ENCODE measurements around the gene MCM8. TPM values are rescaled to one million over a fixed set of nuclear protein-coding genes. Genes with fewer than 3 reads are reported as not detected.

MCM8 gene
- total RNA-seq = 6.8 and 14.4 TPM in 2 replicates

DNA sequence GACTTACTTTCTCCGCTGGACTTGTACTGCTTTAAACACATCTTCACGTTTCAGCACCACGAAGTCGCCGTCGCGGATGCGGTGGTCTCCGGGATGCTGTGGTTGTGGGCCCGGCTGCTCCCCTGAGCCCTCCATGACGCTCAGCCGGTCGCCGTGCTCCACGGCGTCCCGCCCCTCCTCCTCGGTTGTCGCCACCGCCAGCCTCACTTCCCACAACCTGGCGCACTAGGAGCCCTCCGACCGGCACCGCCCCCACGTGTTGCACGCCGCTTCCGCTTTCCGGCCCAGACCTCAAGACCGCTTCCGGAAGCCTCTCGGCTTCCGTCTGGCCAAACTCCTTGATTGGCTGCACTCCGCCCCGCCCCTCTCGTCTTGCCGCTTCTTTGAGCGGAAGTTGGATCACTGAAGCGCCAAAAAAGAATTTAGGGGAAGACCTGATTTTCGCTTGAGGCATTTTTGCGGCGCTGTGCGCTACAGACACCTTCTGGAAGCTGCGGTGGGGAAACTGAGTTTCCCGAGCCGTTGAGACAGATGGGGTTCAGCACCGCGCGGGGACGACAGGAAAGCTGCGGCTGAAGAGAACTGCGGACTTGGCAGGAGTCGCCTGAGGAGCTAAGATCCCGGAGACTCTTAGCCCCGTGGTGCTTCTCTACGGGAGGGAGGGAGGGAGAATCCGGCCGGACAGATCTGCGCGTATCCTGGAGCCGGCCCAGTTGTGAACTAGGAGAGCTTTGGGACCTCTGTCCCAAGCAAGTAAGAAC is at the start of gene MCM8, which contains the start of gene TRMT6:
TSS of gene MCM8 (plus strand) at position 382 of the 761 bp plus-strand sequence. CDS start 1,364 bp downstream, outside the sequence.
TSS of gene TRMT6 (minus strand) at position 263 of the 761 bp plus-strand sequence. CDS start at position 135, 128 bp downstream.
- peak; percentile 96 for DNase-seq

DNA sequence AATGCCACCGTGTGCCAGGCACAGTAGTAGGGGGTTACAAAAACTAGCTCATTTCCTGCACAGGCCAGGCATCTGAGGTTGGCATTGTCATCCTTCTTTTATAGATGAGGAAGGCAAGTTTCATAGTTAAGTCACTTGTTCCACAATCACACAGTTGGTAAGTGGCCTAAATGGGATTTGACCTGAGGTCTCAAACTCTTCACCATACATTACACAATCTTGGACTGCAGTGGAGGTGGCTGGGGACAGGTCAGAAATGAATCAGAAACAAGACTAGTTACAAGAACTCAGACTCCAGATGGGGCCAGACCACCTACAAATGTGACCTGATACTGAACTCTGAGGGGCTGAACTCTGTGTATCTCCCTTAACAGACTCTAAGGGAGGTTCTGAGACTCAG is 49.5 kb upstream of the MCM8 start:
- no peak for DNase-seq

DNA sequence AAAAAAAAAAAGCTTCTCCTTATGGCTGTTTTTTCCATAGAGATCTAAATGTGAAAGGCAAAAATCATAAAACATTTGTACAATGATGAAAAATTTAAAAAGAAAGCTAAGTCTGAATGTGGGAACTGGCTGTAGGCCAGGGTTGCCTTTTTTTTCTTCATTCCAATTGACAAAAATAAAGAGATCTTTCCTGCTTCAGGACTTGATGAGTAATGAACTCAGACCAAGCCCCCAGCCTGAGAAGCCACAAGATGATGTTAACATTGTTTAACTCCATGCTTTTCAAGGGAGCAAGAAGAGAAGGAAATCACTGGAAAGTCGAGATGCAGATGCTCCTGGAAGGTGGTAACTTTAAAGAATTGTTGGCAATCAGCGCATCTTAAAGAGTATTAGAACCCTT is 41.5 kb upstream of the MCM8 start:
- DNase-seq = no peak

DNA sequence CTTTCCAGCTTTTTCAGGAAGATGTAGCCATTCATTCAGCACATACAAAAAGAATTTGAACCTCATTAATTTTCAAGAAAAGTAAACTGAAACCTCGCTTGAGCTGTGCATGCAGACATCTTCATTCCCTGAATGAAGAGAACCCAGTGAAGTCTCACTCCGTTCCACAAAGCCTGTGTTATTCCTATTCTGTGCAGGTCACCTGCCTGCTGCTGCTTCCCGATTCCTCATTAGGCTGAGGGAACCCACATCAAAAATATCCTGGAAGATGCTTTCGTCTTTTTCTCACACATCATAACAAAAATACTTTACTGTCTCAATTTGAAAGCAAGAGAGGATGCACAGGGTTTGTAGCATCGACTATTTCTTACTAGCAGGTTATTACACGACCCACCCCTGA is 40.3 kb upstream of the MCM8 start:
- DNase-seq = no peak

DNA sequence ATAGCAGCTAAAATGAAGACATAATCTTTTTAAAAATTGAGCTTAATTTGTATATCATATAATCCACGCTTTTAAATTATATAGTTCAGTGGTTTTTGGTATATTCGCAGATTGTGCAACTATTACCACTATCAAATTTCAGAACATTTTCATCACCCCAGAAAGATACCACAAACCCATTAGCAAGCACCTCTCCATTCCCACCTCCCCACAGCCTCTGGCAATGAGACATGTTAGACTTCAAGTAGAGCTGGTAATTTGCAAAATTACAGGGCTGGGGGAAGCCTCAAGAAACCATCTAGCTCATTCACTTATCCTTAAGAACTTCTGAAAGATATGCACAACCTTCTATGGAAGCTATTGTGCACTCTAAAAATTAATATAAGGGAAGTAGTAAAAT is 37.3 kb upstream of the MCM8 start:
- no peak for DNase-seq

DNA sequence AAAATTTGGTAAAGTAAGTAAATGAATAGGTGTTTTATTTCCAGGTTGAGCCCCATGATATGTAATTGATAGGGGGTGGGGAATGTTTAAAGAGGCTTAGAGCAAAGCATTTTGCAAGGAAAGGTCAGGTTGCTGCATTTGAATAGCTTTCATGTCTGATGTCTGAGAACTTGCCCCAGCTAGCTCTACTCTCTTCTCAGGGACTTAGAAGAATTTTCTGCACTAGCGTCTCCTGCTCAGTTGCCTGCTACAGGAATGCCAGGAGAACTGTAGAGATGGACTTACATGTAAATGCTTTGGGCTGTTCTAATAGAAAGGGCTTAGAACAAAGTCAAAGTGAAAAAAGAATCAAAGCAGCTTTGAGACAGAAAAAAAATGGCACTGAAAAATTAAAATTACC is 35.6 kb upstream of the MCM8 start:
- DNase-seq = no peak

DNA sequence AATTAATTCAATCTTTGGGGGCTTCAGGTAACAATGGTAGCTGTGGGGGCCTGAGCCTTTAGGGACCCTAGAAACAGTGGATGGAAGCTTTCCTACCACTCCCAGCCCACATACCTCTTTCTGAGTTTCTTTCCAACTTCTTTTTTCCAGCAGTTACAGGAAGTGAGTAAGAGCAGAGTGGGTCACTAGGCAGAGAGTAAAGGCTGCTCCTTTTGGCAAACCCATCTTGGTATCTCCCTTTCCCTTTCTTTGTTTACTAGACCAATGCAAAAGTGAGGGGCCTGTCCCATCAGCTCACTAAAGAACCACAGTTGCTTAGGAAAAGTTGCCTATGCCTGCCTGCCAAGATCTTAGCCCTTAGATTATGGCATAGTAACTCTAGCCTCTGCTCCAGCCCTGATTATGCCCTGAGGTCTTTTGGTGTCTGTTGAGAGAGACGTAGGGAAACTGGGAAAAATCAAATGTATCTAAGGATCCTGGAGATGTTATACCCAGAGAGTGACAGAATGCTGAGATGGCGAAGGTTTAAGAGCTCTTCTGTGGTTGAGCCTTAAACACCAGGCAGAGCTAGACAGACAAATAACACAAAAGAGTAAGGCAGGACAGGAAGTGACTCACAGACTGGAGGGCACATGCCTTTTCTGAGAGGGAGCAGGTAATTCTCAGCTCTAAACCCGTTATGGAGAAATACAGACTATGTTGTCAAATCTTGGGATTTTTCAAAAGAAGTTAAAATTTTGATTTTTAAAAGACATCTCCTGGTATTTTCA is 31.4 kb upstream of the MCM8 start:
- peak; percentile 71 for DNase-seq

DNA sequence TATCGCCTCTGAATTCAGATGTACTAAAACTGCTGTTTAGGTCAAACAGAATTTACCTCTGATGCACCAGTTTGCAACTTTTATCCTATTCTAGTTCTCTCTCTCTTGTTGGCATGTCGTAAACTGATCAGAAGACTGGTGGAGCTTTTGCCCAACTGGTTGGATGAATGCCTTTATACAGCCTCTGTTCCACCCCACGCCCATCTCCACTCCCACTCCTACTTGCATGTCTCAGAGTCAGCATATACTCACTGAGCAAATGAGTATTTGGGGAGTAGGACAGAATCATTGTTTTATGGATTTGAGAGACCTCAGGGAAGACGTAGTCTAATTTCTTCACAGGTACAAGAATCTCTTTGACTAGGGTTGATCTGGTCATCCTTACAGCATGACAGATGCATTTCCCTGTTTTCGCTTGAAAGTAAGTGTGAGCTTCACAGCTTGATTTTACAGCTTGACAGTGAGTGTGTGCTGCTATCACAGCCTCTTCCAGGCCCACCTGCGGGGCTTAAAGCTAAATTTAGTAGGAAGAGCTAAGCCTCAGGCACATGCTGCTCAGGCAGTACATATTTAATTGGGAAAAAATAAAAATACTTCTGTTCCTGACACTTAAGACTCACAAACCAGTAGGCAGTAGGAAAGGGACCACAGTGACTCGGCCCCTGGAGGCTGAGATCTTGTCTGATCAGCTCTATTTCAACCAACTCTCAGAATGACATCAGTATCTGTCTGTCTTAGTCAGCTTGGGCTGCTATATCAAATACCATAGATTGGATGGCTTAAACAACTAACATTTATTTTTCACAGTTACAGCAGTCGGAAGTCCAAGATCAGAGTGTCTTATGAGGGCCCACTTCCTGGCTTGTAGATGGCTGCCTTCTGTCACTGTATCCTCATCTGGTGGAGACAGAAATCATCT is 30.6 kb upstream of the MCM8 start:
- no peak for DNase-seq

DNA sequence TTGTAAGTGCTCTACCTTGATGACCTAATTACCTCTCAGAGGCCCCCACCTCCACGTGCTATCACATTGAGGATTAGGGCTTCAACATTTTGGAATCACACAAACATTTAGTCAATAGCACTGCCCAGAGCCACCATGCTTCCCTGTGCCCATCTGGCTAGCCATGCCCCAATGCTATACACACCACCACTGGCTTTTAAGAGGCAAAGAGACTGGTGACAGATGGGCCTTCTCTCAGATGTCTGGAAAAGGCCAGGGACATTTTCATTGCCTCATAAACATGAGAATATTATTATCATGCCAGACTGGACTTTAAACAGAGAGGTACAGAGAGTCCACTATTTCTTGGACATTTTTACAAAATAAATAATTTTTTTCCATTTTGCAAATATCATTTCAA is 29.9 kb upstream of the MCM8 start:
- no peak for DNase-seq

DNA sequence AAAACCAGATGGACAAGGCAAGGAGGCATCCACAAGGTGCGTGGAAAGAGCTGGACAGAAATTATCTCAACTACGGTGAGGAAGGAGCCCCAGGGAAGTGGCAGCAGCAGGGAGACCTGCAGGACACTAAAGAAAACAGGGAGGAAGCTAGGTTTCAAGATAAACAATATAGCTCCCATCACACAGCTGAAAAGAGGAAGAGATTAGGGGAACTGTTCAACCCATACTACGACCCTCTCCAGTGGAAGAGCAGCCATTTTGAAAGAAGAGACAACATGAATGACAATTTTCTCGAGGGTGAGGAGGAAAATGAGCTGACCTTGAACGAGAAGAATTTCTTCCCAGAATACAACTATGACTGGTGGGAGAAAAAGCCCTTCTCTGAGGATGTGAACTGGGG is 27.0 kb upstream of the MCM8 start:
- DNase-seq = no peak

DNA sequence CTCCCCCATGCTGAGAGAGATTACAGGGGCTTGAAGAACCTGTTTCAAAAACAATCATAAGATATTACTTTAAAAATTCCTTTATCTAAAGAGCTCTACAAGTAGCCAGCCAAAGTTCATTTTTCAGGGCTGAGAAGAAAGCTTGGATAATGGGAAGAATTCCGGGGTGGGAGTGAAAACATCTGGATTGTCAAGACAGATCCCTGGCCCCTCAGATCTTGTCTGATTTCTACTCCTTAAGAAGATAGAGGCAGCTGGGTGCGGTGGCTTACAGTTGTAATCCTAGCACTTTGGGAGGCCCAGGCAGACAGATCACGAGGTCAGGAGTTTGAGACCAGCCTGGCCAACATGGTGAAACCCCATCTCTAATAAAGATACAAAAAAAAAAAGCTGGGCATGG is 24.9 kb upstream of the MCM8 start:
- no peak for DNase-seq

DNA sequence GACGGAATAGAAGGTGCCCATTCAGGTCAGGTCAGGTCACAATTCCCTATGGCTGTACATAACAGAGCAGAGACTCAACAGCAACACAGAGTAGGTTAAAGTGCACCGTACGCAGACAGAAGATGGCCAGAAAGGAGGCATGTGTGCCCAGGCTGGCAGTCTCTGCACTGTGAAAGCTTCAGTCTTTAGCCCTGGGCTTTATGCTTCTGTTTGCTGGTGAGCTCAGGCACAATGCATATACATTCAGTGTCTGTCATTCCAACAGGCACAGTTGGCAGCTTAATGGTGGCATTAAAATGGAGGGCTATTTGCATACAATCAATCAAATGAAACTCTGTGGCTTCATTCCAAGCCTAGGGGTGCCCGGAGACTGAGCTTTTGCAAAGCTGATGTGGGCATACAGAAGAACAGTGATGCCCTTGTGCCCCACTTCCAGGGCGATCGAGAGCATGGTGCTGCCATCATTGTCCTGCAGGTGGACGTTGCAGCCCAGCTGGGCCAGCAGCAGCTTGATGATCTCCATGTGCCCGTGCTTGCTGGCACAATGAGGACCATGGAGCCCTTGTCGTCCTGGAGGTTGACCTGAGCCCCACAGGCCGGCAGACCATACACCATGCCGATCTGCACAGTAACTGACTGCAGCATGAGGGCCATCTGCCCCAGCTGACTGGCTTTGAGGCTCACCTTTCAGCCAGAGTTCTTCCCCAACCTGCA is 22.5 kb upstream of the MCM8 start:
- no peak for DNase-seq

DNA sequence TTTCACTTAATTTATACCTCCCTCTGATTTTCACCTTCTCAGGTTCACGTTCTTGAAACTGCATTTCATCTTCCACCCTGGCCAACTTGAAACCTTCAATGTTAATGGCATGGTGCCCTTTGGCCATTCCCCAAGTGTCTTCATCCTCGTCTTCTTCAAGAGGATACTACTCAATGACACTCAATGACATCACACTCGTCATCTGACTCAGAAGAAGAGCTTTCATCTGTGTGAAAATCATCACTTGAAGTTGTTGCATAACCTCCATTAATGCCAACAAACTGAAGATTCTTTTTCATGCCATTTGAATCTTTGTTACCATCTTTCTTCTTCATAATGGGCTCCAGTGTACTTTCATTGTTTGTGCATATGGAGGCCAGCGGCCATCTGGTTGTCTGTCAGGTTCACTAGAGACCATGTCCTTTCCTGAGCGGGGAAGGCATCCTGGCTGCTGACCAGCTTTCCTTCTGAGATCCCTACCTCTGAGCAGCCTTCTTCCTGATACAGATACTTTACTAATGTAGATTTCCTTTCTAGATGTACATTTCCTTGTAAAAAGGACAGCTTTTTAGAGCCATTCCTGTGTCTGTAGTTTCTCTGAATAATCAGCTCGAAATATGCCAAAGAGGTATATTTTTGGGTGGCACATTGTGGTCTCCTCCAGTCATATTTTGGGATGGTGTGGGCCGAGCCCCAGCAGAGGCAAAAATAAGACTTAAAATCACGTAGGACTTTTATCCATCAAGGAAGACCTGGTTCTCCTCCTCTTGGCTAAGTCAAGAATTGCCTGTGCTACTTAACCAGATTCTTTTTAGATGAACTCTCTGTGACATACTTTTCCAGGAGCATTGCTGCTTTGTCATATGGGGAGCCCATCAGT is 21.4 kb upstream of the MCM8 start:
- no peak for DNase-seq

DNA sequence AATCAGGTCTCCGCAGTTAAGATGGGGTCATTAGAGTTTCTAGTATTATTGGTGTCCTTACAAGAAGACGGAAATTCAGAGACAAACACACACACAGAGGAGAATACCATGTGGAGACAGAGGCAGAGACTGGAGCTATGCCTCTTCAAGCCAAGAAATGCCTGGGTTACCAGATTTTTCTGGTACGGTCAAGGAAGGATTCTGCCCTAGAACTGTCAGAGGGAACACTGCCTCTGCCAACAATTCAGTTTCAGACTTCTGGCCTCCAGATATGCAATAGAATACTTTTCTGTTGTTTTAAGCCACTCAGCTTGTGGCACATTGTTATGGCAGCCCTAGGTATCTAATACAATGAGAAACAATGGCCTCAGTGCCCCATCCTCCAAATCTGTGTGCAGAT is 19.0 kb upstream of the MCM8 start:
- no peak for DNase-seq

DNA sequence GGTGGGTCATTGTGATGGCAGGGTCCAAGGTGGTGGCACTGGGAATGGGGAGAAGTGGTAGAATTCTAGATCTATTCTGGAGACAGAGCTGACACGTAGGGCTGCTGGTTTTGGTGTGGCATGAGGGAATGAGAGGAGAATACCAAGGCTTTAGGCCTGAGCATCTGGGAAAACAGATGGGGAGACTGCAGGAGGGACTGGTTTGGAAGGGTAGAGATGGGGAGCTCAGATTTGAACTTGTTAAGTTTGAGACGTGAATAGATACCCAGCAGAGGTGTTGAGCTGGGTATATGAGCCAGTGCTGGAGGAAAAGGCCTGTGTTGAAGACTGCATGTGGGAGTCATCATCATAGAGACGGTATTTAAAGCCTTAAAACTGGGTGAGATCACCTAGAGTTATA is 17.7 kb upstream of the MCM8 start:
- DNase-seq = no peak

DNA sequence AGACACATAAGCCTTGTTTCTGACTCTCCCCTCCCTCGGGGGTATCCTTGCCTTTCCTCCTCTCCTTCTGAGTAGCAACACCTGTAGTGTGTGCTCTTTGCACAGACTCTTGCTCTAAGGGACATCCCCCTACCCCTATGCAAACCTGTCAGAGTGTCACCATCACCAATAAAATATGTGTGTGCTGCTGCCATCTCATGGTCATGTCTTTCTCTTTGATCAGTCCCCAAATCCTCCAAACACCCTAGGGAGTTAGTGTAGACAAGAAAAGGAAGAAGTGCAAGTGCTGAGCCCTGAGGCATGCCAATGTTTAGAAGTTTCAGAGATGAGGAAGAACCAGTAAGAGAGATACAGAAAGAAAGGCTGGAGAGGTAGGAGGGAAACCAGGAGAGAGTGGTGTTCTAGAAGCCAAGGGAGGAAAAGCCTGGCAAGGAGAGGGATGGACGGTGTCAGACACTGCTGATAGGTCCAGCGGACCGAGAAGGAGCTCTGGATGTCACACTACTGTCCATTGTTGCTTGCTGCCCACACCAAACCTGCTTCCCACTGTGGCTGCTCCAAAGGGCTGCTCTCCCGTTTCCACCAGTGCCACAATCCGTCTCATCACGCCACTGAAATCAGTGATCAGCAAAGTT is 16.5 kb upstream of the MCM8 start:
- peak; percentile 40 for DNase-seq

DNA sequence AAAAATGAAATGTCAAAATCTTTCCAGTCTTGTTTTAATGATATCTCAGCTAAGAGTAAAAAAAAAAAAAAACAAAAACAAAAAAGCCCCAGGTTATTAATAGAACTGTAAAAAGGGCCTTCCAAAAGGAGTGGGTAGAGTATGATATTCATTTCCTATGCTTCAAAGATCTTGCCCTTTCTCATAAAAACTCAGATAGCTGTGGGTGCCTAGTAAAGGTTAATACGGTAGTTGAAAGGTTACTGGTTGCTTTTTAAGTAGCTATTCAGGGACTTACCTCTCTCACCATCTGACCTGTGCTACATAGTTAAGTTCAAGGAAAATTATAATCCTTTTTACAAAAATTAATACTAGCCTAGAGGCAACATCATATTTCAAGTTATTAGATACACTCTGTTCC is 15.1 kb upstream of the MCM8 start:
- DNase-seq = no peak

DNA sequence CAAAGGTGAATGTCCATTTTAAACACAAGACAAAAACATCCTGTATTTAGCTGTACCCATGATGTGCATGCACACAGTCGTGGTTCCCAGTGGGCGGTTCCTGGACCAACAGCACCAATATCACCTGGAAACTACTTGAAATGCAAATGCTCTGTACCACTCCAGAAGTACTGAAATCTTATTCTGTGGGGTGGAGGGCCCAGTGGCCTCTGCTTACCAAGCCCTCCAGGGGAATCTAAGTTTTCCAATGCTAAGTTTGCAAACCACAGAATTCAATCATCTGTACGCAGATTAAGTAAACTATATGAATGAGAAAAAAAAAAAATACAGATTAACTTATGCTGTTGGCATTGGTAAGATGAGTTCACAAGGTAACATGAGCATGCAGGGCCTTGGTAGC is 14.2 kb upstream of the MCM8 start:
- no peak for DNase-seq

DNA sequence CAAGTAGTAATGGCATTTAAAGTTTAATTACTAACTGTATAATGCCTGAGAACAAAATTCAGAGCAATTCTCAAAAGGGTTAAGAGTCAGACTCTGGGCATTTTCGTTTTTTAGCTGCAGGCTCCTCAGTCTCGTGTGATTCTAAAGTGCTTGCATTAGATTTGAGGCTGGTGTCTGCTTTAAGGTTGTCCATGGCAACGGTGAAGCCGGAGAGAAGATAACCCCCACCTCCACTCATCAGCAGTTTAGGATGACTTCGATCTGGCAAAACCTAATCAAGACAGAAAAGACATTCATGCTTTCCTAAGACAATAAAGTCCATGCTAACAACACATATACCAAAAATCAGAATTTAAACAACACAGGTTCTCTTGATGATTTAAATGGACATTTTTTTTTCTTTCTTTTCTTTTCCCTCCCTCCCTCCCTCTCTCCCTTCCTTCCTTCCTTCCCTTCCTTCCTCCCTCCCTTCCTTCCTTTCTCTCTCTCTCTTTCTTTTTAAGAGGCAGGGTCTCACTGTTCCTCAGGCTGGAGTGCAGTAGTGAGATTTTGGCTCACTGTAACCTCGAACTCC is 11.9 kb upstream of the MCM8 start:
- DNase-seq = no peak

DNA sequence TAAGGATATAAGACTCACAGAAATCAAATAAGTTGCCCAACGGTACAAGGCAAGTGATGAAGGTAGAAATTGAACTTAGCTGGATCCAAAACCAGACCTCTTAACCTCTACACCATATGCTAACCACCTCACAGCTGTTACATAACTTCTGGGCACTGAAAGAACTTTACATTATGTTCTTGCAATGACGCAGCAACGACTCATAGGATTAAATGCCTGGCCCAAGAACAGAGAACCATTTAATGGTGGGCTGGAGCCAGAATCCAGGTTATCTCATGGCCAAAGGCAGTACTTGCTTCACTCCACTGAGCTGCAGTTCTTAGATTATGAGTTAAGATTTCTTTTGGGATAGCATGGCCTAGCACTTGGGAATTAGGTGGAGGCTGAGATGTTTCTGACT is 4.5 kb upstream of the MCM8 start:
- peak; percentile 3 for DNase-seq
